MCF 10A (cell line): ENCODE measurements around the gene LRP1B. TPM values are rescaled to one million over a fixed set of nuclear protein-coding genes. Genes with fewer than 3 reads are reported as not detected.

Experiments
- BruUV-seq: library from RNA; stranded (reverse); fragments of 400-500 nt; replicated peaks from 2 replicates; lab custom pipeline; 2021; lab: Mats Ljungman, UMichigan
- CTCF ChIA-PET: fragments of 300-600 bp; sonication (Branson Sonifier 250); formaldehyde crosslinking; extraction: SDS; loops from one replicate; lab custom pipeline; 2021; ENCODE audit warnings: antibody characterized with exemption, inconsistent platforms; lab: Yijun Ruan, JAX
- POLR2A ChIA-PET: fragments of 300-600, 350-650 bp; sonication (Branson Sonifier 250); formaldehyde crosslinking; extraction: SDS; loops from one replicate; lab custom pipeline; 2020; ENCODE audit warnings: antibody characterized with exemption, inconsistent platforms; lab: Yijun Ruan, JAX
- DNase-seq: peaks from one replicate; pipeline ENCODE4 v3.0.0-alpha.2; 2018; ENCODE audit not compliant: unreplicated experiment
- H3K27ac Mint-ChIP-seq: one replicate; pipeline ENCODE4 v1.8.0; 2022; ENCODE audit warnings: mild to moderate bottlenecking, low read depth, mixed read lengths; ENCODE audit not compliant: unreplicated experiment
- H3K27me3 Mint-ChIP-seq: one replicate; pipeline ENCODE4 v1.8.0; 2022; ENCODE audit warnings: mixed read lengths; ENCODE audit not compliant: insufficient read depth, unreplicated experiment
- H3K36me3 Mint-ChIP-seq: one replicate; pipeline ENCODE4 v1.8.0; 2022; ENCODE audit warnings: mild to moderate bottlenecking, moderate library complexity, mixed read lengths; ENCODE audit not compliant: insufficient read depth, unreplicated experiment
- H3K4me1 Mint-ChIP-seq: one replicate; pipeline ENCODE4 v1.8.0; 2022; ENCODE audit warnings: mixed read lengths; ENCODE audit not compliant: insufficient read depth, unreplicated experiment
- H3K4me3 Mint-ChIP-seq: one replicate; pipeline ENCODE4 v1.8.0; 2022; ENCODE audit warnings: mild to moderate bottlenecking, moderate library complexity, mixed read lengths; ENCODE audit not compliant: unreplicated experiment
- H3K9me3 Mint-ChIP-seq: one replicate; pipeline ENCODE4 v1.8.0; 2022; ENCODE audit warnings: mixed read lengths; ENCODE audit not compliant: unreplicated experiment
- intact Hi-C: fragments of 100-400 bp; cut with micrococcal nuclease; formaldehyde crosslinking; loops from 2 replicates; pipeline ENCODE4 v1.14.1; 2022
- total RNA-seq: library from RNA; stranded (reverse); gene quantifications from 2 replicates; pipeline ENCODE4 v1.2.3, GENCODE V29; 2022
- TF ChIP-seq, protein P1 (sequence below): fragments of 200-600 bp; IDR thresholded peaks from one replicate; pipeline ENCODE4 v1.8.0; 2022; ENCODE audit warnings: antibody characterized with exemption, mild to moderate bottlenecking; ENCODE audit not compliant: unreplicated experiment

LRP1B gene
- total RNA-seq, 1 experiment from 2014 or later: not detected

GRCh38 chr2:140308706-140309105 is 1822.1 kb downstream of the LRP1B start:
- peaks cover 20% of the 10 kb centered on the region for H3K27me3 Mint-ChIP-seq
- ChIA-PET CTCF (no interaction called here), POLR2A (interaction anchor here (0.6 kb wide), 1 partner anchor 9 kb away, joined by 3 read pairs; no protein-coding TSS in a partner anchor)
- intact Hi-C loops: no loop called here
- H3K27ac Mint-ChIP-seq: no peak overlapping the region
- no peaks in the 10 kb centered on the region for H3K4me1 Mint-ChIP-seq
- no TSS peak for BruUV-seq
- no peak overlapping the region for H3K4me3 Mint-ChIP-seq
- TF ChIP-seq, protein P1, sequence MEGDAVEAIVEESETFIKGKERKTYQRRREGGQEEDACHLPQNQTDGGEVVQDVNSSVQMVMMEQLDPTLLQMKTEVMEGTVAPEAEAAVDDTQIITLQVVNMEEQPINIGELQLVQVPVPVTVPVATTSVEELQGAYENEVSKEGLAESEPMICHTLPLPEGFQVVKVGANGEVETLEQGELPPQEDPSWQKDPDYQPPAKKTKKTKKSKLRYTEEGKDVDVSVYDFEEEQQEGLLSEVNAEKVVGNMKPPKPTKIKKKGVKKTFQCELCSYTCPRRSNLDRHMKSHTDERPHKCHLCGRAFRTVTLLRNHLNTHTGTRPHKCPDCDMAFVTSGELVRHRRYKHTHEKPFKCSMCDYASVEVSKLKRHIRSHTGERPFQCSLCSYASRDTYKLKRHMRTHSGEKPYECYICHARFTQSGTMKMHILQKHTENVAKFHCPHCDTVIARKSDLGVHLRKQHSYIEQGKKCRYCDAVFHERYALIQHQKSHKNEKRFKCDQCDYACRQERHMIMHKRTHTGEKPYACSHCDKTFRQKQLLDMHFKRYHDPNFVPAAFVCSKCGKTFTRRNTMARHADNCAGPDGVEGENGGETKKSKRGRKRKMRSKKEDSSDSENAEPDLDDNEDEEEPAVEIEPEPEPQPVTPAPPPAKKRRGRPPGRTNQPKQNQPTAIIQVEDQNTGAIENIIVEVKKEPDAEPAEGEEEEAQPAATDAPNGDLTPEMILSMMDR: no peak
- no peak for DNase-seq
- H3K36me3 Mint-ChIP-seq: no peaks in the 10 kb centered on the region
- no peaks in the 10 kb centered on the region for H3K9me3 Mint-ChIP-seq

DNA sequence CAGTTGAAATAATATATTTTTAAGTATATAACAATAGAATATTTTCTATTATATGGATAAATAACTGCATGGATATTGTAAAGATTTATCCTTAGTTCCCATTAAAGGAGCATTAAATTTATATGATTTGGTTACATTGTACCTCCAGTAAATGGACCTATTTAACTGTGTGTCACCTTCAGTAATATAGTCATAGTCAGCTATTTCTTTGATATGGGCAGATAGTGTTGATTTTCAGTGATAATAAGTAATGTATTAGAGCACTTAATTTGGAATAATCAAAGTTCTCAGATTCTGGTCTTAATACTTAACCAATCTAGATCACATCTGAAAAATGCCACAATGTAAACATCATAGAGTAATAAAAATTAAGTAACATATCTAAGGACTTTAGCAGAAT is 1823.3 kb downstream of the LRP1B start:
- POLR2A ChIA-PET: no interaction called here

GRCh38 chr2:140295767-140296166 is 1835.0 kb downstream of the LRP1B start:
- POLR2A ChIA-PET: no interaction called here
- Mint-ChIP-seq H3K27ac (no peak overlapping the region), H3K36me3 (no peaks in the 10 kb centered on the region), H3K27me3 (peaks cover 74% of the 10 kb centered on the region), H3K9me3 (no peaks in the 10 kb centered on the region), H3K4me3 (no peak overlapping the region), H3K4me1 (no peaks in the 10 kb centered on the region)
- DNase-seq: no peak
- TF ChIP-seq, protein P1: no peak
- BruUV-seq: no TSS peak
- CTCF ChIA-PET: no interaction called here
- intact Hi-C loops: no loop called here

More for the DNA sequence above, 1823.3 kb downstream of the LRP1B start:
- BruUV-seq: no TSS peak
- Mint-ChIP-seq H3K36me3 (no peaks in the 10 kb centered on the region), H3K4me3 (no peak overlapping the region), H3K27me3 (peaks cover 20% of the 10 kb centered on the region), H3K4me1 (no peaks in the 10 kb centered on the region), H3K27ac (no peak overlapping the region), H3K9me3 (no peaks in the 10 kb centered on the region)
- CTCF ChIA-PET: no interaction called here
- DNase-seq: no peak
- TF ChIP-seq, protein P1: no peak
- intact Hi-C loops: no loop called here

DNA sequence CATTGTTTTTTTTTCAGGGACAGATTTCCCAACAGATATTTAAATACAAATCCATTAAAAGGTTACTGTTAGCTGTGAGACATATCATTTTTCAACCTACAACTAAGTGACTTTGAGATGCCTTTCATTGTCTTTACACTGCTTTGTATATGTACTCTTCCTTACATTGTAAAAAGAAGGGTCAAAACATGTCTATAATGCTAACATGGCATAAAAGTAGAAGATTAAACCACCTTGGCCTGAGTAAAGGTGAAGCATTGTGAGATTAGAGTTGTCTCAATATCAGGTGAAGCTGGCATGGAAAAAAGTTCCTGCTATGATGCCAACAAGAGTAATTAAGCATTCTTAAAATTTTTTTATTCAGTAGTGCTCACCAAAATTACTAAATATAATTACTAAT is 1842.1 kb downstream of the LRP1B start:
- Mint-ChIP-seq H3K9me3 (no peaks in the 10 kb centered on the region), H3K36me3 (no peaks in the 10 kb centered on the region), H3K4me3 (no peak overlapping the region), H3K4me1 (no peaks in the 10 kb centered on the region), H3K27ac (no peak overlapping the region), H3K27me3 (peaks cover 43% of the 10 kb centered on the region)
- DNase-seq: no peak
- intact Hi-C loops: no loop called here
- POLR2A ChIA-PET: no interaction called here
- CTCF ChIA-PET: no interaction called here
- no TSS peak for BruUV-seq
- TF ChIP-seq, protein P1: no peak
